DMS 273 (cell line): Measurements from ENCODE around the gene ZNF135.

ENCODE experiments used
- DNase-seq: peaks from one replicate; lab custom pipeline; 2025; ENCODE audit not compliant: unreplicated experiment; lab: John Stamatoyannopoulos, UW

The ZNF135 gene

GRCh38 chr19:58089846-58090245 lies 30.8 kb downstream of the ZNF135 start:
- DNase-seq = no peak

GRCh38 chr19:58091251-58091995 lies 32.3 kb downstream of the ZNF135 start:
- no peak for DNase-seq

GRCh38 chr19:58093071-58093470 lies 34.0 kb downstream of the ZNF135 start:
- DNase-seq = no peak

GRCh38 chr19:58095328-58095727 lies 36.2 kb downstream of the ZNF135 start:
- no peak for DNase-seq

GRCh38 chr19:58096884-58097283 lies 37.8 kb downstream of the ZNF135 start:
- DNase-seq = no peak

GRCh38 chr19:58097349-58097748 lies 38.3 kb downstream of the ZNF135 start:
- no peak for DNase-seq

GRCh38 chr19:58097781-58098681 lies 38.9 kb downstream of the ZNF135 start, which contains the start of gene ZSCAN18:
TSS of gene ZSCAN18 (minus strand) at chr19:58098231. CDS start at chr19:58090267, 7,964 bp downstream.
- peak; percentile 99 for DNase-seq

GRCh38 chr19:58098682-58098998 lies 39.6 kb downstream of the ZNF135 start:
- DNase-seq = no peak

- DNase-seq = peak; percentile 19
These were observed 48.9 kb downstream of the ZNF135 start for GRCh38 chr19:58107778-58108545.

- DNase-seq = no peak
These were observed 49.4 kb downstream of the ZNF135 start for GRCh38 chr19:58108546-58108817.

GRCh38 chr19:58117841-58118575 lies 58.9 kb downstream of the ZNF135 start:
- no peak for DNase-seq

GRCh38 chr19:58118979-58119733 lies 60.1 kb downstream of the ZNF135 start:
- no peak for DNase-seq
